ENCODE measurements around the gene APOBEC4. TPM values are rescaled to one million over a fixed set of nuclear protein-coding genes. Genes with fewer than 3 reads are reported as not detected.

Gene APOBEC4
- total and polyA plus RNA-seq, 2 experiments from 2014 or later: 0.37 TPM; not detected in 1

- Histone ChIP-seq H3K27me3 (no peaks in the 10 kb centered on the region), H3K4me2 (no peak overlapping the region)
These were observed 22.9 kb upstream of the APOBEC4 start for GRCh38 chr1:183675883-183676585.

GRCh38 chr1:183675381-183675780 lies 22.3 kb upstream of the APOBEC4 start:
- no peak for DNase-seq (ENCODE audit: low spot score)
- Histone ChIP-seq H3K27me3 (no peaks in the 10 kb centered on the region), H3K36me3 (replicated peaks; ENCODE audit: insufficient read depth, low read depth) (no peaks in the 10 kb centered on the region), H3K9me2 (replicated peaks; ENCODE audit: insufficient read depth) (no peaks in the 10 kb centered on the region), H3K4me3 (no peak overlapping the region), H3K9me3 (ENCODE audit: low read depth) (no peaks in the 10 kb centered on the region), H3K4me2 (no peak overlapping the region), H4K20me1 (ENCODE audit: insufficient read depth, poor library complexity, severe bottlenecking) (no peaks in the 10 kb centered on the region), H3K4me1 (ENCODE audit: insufficient read depth) (peaks cover 3% of the 10 kb centered on the region), H3K27ac (no peak overlapping the region), H3K79me2 (no peaks in the 10 kb centered on the region), H2AFZ (no peak overlapping the region)
- TF ChIP-seq CTCF (IDR thresholded peaks at IDR 0.05; ENCODE audit: poor library complexity): no peak
- no peak for TF ChIP-seq EZH2phosphoT487 (IDR thresholded peaks at IDR 0.05; ENCODE audit: low read depth, severe bottlenecking, unreplicated experiment)
- TF ChIP-seq EZH2 (IDR thresholded peaks at IDR 0.05; ENCODE audit: borderline replicate concordance): no peak

More at GRCh38 chr1:183675883-183676585, 22.9 kb upstream of the APOBEC4 start:
- no peaks in the 10 kb centered on the region for H4K20me1 ChIP-seq (ENCODE audit: insufficient read depth, poor library complexity, severe bottlenecking)
- no peak overlapping the region for H3K27ac ChIP-seq
- no peaks in the 10 kb centered on the region for H3K79me2 ChIP-seq
- DNase-seq (ENCODE audit: low spot score): no peak
- H2AFZ ChIP-seq: no peak overlapping the region
- TF ChIP-seq EZH2phosphoT487 (IDR thresholded peaks at IDR 0.05; ENCODE audit: low read depth, severe bottlenecking, unreplicated experiment): no peak
- no peak for TF ChIP-seq EZH2 (IDR thresholded peaks at IDR 0.05; ENCODE audit: borderline replicate concordance)
- TF ChIP-seq CTCF (IDR thresholded peaks at IDR 0.05; ENCODE audit: poor library complexity): no peak
- no peaks in the 10 kb centered on the region for H3K9me2 ChIP-seq (replicated peaks; ENCODE audit: insufficient read depth)
- H3K4me3 ChIP-seq: no peak overlapping the region
- peaks cover 3% of the 10 kb centered on the region for H3K4me1 ChIP-seq (ENCODE audit: insufficient read depth)
- 91% methylated on average over 3 of the region's 3 CpGs for WGBS (ENCODE audit: low lambda C conversion rate, missing lambda C conversion rate)
- H3K36me3 ChIP-seq (replicated peaks; ENCODE audit: insufficient read depth, low read depth): no peaks in the 10 kb centered on the region
- no peaks in the 10 kb centered on the region for H3K9me3 ChIP-seq (ENCODE audit: low read depth)

- Histone ChIP-seq H3K4me2 (no peak overlapping the region), H2AFZ (no peak overlapping the region), H3K9me2 (replicated peaks; ENCODE audit: insufficient read depth) (no peaks in the 10 kb centered on the region), H3K36me3 (replicated peaks; ENCODE audit: insufficient read depth, low read depth) (no peaks in the 10 kb centered on the region), H3K27me3 (no peaks in the 10 kb centered on the region), H3K79me2 (no peaks in the 10 kb centered on the region), H3K4me3 (no peak overlapping the region), H3K9me3 (ENCODE audit: low read depth) (no peaks in the 10 kb centered on the region), H3K4me1 (ENCODE audit: insufficient read depth) (peaks cover 3% of the 10 kb centered on the region), H3K27ac (no peak overlapping the region), H4K20me1 (ENCODE audit: insufficient read depth, poor library complexity, severe bottlenecking) (no peaks in the 10 kb centered on the region)
- TF ChIP-seq EZH2phosphoT487 (IDR thresholded peaks at IDR 0.05; ENCODE audit: low read depth, severe bottlenecking, unreplicated experiment) (no peak), CTCF (IDR thresholded peaks at IDR 0.05; ENCODE audit: poor library complexity) (no peak), EZH2 (IDR thresholded peaks at IDR 0.05; ENCODE audit: borderline replicate concordance) (no peak)
- DNase-seq (ENCODE audit: low spot score): no peak
- 87% methylated on average over 2 of the region's 2 CpGs for WGBS (ENCODE audit: low lambda C conversion rate, missing lambda C conversion rate)
These were observed 21.8 kb upstream of the APOBEC4 start for GRCh38 chr1:183674886-183675285.

Data from hepatocyte (in vitro differentiated cells).